GM08714 (cell line): ENCODE data around the gene CCDC112.
"Not testable (repeated sequence)": the region's sequence is repeated elsewhere in the genome, so short reads cannot be mapped to it uniquely, and the experiment has no call there.

Source experiments
- H3K4me3 ChIP-seq: fragments of 200-500 bp; sonication (Bioruptor generic); 2 replicates; pipeline ENCODE4 v1.5.1; 2014; ENCODE audit warnings: mild to moderate bottlenecking, low read length, inconsistent platforms
- ZNF274 ChIP-seq: IDR thresholded peaks from 2 replicates; pipeline ENCODE4 v1.6.1; 2012; ENCODE audit warnings: mild to moderate bottlenecking, low read depth, low read length

Gene CCDC112

DNA sequence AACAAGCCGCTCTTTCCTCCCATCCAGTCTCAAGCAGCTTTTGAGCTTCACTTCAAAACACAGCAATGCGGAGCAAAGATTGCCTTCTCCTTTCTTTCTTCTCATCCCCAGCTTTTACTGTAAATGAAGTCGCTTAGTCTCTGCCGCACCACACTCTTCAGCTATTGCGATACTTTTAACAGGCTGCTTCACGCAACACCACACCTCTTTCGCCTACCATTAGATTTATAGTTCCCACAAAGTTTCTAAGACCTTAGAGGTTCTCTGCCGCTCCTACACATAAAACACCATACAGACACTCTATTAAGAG, 34.5 kb downstream of the CCDC112 start:
- TF ChIP-seq ZNF274: no peak
- H3K4me3 ChIP-seq: peak overlapping the region; percentile 74

DNA sequence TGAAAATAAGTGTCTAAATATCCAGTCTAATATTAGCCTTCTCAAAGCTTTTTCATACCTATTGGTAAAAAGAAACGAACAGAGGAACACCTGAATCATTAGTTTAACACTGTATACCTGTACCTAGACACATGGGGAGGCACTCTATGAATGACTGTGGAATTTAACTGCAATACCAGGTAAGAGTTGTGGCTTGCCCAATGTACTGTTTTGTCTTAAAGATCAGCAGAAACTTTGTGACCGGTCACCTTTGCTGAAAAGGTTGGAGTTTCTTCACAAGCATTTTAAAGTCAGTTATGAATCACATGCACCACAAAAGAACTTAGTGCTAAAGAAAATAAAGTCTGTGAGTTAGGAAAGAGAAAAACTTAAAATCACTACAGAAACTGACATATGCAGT, 36.2 kb downstream of the CCDC112 start:
- no peak overlapping the region for H3K4me3 ChIP-seq
- no peak for TF ChIP-seq ZNF274

DNA sequence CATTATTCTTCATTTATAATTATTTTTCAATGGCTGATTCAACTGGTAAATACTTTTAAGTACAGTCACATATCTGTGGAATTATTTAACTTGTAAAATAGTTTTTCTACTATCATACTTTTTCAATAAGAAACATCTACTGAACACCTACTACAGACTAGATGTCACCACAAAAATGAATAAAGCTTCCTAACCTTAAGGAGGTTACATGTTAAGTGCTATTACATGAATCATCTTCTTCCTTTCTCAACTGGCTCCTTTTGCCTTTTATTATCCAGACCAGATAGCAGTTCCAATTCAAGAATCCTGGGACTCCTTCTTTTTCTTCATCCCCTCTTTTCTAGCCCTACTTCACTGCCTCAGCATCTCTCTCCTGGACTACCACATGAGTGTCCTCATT, 38.5 kb downstream of the CCDC112 start:
- TF ChIP-seq ZNF274: no peak

DNA sequence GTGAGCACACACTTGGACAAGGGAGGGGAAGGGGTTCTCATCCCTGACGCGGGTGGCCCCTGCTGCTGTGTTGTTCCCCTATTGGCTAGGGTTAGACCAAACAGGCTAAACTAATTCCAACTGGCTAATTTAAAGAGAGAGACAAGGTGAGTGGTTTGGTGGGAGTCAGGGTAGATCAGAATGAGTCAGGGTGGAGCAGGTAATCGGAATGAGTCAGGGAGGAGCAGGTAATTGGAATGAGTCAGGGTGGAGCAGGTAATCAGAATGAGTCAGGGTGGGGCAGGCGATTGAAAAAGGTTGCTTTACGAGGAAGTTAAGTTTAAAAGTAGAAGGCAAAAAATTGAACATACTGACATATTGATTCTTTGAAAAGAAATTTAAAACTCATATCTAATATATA, 47.1 kb downstream of the CCDC112 start:
- not testable (repeated sequence) for H3K4me3 ChIP-seq

More for the DNA sequence above, 38.5 kb downstream of the CCDC112 start:
- no peak overlapping the region for H3K4me3 ChIP-seq

DNA sequence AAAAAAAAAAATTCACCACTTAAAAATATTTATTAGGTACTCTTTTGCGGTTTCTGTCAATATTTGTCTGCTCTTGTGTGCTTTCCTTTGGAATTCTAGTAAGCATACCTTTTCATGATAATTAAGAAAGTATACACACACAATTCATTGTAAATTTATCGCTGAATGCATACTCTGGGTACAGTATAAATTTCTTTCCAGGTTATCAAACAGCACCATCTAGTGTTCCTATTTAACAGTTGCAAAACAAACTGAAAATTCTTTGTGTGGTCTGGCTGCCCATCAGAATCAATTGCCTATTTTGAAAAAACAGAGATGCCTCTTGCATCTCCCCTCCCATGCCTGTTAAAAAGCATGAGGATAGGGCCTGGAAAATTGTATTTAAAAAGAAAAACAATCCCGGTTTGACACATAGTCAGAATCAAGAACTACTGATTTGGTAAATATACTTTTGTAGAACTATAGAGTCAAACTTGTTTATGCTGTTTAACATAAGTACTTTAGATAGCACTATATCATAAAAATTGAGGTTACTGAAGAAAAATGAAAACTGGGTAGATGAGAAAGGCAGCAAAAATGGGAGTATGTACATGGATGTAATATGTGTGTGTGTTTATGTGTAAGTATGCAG, 50.0 kb downstream of the CCDC112 start:
- no peak overlapping the region for H3K4me3 ChIP-seq
- TF ChIP-seq ZNF274: no peak

DNA sequence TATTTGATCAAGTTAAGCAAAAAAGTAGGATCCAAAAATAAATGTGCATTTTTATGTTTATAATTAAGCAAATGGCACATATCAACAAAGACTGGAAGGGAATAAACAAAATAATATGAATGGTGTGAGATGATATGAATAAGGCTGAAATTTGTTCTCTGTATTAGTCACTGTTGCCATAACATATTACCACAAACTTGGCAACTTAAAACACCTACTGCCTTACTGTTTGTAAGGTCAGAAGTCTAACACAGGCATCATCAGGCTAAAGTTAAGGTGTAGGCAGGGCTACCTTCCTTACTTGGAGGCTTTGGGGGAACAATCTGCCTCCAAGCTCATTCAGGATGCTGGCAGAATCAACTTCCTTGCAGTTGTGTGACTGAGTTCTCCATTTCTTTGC, 53.0 kb downstream of the CCDC112 start:
- no peak for TF ChIP-seq ZNF274

DNA sequence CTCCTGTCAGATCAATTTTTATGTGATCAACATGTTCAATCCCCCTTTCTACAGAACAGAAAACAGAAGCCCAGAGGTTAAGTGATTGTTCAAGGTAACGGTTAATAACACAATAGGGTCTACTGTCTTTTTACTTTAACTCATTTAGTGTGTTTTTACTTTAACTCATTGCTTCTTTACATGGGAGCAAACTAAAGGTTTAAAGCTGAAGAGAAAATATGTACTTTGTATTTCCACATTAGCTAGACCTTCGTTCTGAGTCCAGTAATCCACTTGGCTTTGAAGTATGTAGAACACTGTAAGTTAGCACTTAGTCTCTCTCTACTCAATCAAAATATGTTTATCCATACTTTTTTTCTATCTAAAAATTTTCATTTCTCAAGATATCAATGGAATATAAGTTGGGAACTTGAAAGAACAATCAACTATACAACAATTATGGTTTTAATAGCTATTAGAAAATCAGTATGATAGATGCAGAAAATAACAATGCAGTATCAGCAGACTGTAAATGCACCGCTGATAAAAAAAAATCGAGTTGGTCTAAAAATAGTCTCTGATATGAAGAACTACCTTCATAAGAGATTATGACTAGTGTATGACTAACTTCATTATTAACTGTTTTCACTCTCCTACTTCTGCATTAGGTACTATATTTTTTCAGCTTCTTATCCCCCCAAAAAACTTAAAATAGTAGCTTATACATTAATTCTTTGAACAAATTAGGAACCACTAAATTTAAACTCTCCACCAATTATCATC, 54.4 kb downstream of the CCDC112 start:
- TF ChIP-seq ZNF274: no peak
- no peak overlapping the region for H3K4me3 ChIP-seq

More for the DNA sequence above, 53.0 kb downstream of the CCDC112 start:
- no peak overlapping the region for H3K4me3 ChIP-seq

DNA sequence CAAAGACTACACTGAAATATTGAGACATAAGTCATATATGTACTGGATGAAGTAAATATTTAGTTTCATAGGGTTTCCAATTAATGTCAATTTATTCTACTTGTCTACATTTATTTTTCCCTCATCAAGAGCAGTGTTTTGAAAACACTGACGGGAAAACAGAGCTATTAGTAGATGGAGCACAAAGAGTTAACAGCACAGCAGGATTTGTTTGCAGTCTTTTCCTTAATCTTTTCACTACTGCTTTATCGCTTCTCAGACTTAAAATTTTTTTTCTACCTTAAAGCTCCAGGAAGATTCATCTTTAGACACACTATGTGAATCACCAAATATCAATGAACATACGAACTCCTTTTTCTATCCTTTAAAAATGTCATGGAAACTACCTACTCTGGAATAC, 59.4 kb downstream of the CCDC112 start:
- H3K4me3 ChIP-seq: no peak overlapping the region
- no peak for TF ChIP-seq ZNF274

DNA sequence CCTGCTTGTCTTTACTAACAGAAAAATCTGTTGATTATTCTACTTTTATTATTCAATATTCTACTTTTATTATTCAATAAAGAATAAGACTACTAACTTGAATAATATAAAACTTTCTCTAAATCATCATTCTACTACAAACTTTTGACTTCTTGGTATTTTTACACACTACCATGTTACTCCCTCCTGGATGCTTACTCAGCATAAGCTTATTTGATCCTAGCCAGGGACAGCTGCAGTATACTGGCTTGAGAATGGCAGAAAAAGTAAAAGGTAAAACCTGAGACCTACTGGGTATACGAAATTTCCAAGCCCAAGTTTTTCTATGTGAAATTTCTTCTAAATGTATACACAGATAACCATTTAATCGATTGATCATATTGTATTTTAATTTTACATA, 59.9 kb downstream of the CCDC112 start:
- no peak for TF ChIP-seq ZNF274
- no peak overlapping the region for H3K4me3 ChIP-seq

DNA sequence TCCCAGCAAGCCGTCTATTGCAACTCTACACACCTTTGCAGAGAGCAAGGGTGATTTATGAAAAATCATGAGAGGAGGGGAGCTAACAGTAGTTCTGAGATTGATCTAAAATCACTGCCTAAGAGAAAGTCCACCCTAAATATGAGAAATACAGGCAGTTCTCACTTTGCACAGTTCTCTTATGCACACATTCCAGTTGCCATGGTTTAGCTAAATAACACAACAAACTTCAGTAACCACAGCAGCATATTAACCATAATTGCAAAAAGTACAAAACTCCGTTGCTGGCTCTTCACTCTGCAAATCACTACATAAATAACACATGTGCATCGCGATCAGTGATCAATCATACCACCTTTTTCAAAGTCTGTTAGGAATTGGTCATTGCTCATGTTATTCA, 64.9 kb downstream of the CCDC112 start:
- TF ChIP-seq ZNF274: no peak
- H3K4me3 ChIP-seq: no peak overlapping the region

DNA sequence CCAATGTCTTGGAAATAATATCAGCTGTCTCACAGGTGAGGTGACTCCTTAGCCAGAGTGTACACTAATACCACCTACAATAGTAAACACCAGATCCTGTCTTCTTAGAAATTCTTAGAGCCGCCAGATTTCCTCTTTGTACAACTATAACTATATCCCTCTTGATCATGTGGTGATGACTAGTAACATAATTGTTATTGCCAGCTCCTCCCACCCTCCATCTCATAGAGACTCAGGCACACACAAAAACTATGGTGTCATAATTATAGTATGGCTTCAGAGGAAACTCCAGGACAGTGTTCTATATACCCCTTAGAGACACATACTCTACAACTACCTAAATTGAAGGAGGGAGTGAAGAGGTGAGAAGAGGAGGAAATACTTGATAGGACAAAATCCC, 66.8 kb downstream of the CCDC112 start:
- no peak overlapping the region for H3K4me3 ChIP-seq
- no peak for TF ChIP-seq ZNF274

DNA sequence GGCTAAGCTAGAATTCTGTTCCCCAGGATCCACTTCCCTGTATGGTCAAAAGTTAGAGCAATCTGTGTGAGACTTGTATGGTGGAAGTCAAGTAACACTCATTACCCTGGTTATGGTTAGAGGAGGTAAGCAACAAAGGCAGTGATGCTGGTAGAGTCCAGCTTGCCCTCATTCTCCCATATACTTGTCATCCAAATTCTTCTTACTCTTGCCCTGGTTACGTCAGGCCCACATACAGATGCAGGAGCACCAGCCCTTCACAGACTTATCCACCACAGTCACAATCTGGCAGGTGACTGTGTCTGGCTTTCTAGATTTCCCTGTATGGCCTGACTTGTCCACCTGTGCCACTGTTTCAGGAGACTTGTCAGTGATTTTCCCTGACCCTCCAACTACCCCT, 69.2 kb downstream of the CCDC112 start:
- no peak overlapping the region for H3K4me3 ChIP-seq
- TF ChIP-seq ZNF274: no peak
